ENCODE data around the gene PSMB8.
"Not testable (repeated sequence)": the region's sequence is repeated elsewhere in the genome, so short reads cannot be mapped to it uniquely, and the experiment has no call there.

PSMB8 gene

DNA sequence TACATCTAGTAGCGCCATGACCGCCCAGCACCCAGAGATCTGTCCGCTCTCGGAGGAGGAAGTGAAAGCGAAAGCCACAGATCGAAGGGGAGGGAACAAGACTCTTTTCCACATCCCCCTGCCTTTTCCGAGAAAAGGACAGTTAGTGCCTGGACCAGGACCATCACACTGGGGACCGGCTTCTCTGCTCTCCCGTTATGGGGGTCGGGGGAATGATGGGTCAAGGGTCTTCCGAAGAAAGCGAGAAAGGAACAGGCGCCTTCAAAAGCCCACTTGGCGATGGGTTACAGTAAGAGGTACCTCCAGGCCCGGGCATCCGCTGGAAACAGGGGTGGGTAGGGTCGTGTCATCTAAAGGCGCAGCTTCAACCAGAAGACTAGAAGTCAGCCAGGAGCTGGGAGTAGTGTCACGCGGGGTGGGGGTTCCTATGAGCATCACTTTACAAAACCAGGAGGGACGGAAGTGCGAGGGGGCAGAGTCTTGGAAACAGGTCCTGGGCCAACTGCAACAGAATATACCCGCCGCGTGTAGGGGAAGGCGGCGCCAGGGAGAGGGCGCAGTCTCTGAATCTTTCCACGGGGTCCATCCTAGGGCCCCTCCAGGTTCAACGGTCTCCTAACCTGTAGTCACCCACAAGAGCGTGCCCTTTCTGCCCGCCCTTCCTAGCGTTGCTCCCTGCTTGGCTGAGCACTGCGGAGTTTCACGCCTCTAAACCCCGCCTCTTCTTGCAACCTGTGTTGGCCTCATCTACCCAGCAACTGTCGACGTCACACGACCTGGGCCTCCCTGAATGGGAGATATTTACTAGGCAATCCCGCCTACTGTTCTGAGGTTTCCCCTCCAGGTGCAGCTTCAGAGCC is at the start of gene PSMB8:
TSS of gene PSMB8 (minus strand) at position 69 of the 860 bp plus-strand sequence. CDS start at position 18, 51 bp downstream.
- DNase-seq, result peak; percentile 97 to 98

DNA sequence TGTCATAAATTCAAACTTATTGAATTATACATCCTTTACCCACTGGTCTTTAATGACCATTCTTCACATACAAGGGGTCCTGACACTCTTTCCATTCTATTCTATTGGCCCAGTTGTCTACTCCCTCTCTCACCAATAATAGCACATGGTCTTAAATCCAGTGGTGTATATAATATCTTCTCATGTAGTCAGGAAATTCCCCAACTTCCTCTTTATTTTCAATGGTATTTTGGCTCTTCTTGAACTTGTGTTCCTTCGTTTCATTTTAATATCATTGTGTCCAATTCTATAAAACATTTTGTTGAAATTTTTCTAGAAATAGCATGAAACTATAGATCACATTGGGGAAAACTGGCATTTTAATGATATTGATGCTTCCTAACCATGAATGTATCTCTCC is 47.0 kb upstream of the PSMB8 start:
- DNase-seq, result no peak

DNA sequence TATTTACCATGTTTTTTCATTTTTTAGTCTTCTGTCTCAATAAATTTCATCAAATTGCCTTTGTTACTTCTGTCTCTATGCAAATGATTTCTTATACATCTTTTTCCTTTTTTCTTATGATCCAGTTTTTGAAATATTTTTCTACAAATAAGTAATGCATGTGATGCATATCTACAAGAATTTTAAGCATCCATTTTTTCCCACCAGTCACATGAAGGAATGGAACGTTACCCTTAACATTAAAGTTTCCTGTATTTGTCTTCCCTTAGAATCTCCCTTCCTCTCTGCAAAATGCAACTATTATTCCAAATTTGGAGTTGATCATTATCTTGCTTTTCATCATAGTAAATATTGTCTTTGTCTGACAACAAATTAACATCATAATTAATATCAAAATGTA is 45.7 kb upstream of the PSMB8 start:
- no peak for DNase-seq

DNA sequence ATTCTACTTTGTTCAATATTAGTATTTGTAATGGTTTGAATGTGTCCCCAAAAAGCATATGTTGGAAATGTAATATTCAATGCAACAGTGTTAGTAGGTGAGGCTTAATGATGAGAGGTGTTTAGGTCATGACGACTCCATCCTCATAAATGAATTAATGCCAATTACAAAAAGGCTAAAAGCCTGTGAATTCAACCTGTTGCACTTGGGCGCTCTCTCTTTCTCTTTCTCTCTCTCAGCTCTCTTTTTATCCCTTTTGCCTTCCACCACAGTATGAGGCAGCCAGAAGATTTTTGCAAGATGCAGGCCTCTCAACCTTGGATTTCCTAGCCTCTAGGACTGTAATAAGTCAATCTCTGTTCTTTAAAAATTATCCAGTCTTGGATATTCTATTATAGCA is 44.7 kb upstream of the PSMB8 start:
- no peak for DNase-seq

DNA sequence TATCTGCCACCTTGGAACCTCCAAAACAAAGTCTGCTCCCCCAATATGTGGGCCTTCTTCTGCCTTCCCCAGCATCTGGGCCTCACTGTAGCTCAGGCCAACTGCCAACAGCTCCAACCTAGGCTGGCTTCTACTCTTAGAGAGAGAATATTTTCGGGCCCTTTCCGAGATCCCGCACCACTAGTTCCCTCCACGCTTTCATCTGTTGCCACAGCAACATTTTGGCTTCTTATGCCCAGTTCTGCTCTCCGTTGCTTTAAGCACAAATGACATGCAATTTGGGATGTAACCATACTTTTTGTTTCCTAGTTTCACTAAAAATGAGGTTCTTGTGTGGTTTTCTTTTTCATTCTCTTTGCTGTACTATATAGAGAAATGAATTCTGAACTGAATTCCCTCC is 43.8 kb upstream of the PSMB8 start:
- no peak for DNase-seq

DNA sequence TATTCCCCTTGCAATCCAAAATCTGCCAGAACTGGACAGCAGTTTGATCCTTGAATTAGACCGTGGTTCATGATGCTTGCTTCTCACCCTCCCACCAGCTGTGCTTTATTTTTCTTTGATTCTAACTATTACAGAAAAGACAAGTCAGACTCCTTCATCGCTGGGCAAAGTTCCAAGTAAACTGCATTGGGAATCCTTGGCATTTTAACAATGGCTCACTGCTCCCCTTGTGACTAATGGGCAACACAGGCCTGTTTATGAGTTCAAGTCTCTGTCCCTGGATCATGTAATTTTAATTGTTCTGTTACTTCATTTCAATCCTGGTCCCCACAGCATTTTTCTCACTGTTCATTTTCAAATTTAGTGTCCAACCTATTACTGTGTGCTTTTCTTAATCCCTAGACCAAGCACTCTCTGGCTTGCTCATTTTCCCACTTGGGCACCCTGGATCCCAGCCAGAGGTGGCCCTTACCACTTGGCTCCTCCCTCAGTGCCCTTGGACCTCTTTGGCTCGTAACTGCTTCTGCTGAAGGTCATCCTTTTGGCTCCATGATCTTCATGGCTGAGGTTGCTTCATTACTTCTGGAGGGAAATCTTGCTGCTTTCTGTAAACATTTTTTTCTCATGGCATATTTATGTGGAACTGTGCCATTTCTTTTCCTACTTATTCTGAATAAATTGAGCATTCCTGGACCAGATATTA is 43.0 kb upstream of the PSMB8 start:
- DNase-seq, result no peak

DNA sequence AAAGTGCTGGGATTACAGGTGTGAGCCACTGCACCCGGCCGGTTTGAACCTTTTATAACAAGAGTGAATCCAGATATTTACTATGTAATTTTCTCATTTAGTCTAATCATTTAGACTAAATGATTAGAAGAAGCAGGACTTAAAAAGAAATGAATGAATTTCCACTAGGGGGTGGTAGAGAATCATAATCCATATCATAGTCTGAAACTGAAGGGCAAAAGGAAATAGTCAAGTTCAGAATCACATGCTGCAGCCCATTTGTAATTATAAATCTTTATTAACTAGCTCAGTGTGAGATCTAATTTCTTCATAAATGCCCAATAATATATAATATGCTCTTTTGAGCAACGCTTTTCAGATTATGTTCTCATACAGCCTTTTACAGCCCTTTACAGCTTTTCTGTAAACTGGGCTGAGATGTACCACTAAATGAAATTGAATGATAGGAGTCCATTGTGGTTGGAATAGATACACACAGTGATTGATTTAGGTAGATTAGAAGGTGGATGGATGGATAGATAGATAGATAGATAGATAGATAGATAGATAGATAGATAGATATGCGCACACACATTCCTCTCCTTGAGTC is 41.9 kb upstream of the PSMB8 start:
- DNase-seq, result peak in 1 of 2 donors; percentile 77

DNA sequence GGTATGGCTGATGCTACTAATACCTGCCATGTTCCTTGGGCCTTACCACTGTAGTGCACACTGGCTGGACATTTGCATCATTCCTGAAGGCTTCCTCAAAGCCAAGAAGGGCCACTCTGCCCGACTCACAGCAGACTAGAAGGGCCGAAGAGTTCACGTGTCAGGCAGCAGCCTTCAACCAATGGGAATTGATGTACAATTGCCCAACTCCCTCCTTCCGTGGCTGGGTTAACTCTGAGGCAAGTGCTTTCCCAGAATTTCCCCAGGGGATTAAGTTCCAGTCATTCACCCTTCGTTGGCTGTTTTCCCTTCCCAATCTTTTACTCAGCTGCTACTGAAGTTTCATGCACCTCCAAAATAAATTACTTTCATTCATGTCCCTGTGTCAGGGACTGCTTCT is 39.9 kb upstream of the PSMB8 start:
- DNase-seq, result no peak

DNA sequence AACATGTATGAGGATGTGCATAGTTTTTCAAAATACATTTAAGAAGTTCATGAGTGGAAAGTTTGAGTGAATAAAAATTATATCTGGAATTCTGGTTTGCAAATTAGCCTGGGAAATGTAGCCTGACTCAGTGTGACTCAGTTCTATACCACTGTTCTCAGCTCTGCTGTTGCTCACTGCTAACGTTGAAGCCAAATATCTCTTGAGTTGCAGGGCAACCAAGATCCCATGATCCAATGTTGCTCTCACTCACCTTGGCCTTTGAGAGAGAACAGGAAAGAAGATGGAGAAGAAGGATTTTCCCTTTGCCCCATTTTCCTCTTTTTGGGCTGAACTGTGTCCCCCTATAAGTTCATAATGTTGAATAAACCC is 39.0 kb upstream of the PSMB8 start:
- DNase-seq, result no peak

DNA sequence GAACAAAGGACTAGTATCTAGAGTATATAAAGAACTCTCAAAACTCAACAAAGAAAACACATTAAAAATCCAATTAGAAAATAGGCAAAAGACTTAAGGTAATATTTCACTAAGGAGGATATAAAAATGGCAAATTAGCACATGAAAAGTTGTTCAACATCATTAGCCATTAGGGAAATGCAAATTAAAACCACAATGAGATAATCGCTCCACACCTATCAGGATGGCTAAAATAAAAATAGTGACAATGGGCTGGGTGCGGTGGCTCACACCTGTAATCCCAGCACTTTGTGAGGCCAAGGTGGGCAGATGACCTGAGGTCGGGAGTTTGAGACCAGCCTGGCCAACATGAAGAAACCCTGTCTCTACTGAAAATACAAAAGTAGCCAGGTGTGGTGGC is 37.1 kb upstream of the PSMB8 start:
- not testable (repeated sequence) for DNase-seq

DNA sequence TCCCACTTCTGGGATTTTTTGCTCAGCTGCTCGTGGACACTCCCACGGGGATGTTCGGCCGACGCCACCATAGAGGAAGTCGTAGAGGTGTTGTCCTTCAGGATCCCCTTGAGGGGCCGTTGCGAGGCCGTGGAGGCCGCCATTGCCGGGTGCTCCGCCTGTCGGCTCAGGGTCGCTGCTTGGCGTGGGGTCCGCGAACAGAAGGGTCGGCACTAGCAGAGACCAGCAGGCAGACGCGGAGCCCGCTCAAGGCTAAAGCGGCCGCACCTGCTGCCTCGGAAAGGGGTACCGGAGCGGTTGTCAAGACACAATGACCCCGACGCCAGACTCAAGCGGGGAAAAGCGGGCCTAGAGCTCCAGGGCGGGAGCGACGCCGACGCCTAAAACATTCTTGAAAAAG is 35.8 kb upstream of the PSMB8 start:
- no peak for DNase-seq

DNA sequence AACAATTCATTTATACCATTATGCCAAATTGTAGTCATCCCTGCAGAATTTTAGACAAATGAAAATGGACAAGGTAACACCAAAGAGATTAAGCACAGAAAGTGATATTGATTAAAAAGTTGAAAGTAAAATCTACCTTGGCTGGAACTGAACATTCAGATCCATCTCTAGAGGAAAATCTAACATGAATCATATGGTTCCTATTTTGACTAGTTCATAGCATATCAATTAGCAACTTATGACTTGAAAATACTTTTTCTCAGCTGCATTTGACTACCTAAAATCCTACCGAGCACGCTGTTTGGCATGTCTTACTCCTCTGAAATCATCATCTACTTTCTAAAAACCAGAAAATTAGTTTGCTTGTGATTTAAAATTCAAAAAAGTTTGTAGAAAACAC is 32.8 kb upstream of the PSMB8 start:
- DNase-seq, result no peak

DNA sequence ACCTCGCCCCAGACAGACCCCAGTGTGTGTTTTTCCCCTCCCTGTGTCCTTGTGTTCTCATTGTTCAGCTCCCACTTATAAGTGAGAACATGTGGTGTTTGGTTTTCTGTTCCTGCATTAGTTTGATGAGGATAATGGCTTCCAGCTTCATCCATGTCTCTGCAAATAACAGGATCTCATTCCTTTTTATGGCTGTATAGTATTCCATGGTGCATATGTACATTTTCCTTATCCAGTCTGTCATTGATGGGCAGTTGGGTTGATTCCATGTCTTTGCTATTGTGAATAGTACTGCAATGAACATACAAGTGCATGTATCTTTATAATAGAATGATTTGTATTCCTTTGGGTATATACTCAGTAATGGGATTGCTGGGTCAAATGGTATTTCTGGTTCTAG is 30.1 kb upstream of the PSMB8 start:
- not testable (repeated sequence) for DNase-seq

DNA sequence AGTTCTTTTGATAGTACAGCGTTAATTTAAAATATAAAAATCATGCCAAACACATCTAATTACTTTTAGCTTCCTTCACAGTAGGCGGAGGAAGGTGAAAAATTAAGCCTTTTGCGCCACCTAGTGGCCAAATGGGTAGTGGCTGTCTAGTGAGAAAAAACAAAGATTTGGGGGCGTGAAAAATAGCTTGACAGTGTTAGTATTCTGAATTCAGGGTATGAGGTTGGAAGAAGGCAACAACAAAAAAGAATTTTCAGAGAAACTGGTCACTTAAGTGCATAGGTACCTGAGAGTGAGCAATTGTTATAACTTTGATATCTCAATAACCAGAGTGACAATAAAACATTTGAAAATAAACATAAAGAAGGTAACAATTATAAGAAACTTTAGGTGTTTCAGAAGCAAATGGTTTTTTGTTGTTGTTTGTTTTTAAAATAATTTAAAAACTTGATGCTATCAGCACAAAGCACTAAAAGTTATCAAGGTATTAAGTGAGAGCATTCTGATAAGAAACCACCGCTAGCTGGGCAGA is 24.5 kb upstream of the PSMB8 start:
- peak; percentile 82 to 89 for DNase-seq

DNA sequence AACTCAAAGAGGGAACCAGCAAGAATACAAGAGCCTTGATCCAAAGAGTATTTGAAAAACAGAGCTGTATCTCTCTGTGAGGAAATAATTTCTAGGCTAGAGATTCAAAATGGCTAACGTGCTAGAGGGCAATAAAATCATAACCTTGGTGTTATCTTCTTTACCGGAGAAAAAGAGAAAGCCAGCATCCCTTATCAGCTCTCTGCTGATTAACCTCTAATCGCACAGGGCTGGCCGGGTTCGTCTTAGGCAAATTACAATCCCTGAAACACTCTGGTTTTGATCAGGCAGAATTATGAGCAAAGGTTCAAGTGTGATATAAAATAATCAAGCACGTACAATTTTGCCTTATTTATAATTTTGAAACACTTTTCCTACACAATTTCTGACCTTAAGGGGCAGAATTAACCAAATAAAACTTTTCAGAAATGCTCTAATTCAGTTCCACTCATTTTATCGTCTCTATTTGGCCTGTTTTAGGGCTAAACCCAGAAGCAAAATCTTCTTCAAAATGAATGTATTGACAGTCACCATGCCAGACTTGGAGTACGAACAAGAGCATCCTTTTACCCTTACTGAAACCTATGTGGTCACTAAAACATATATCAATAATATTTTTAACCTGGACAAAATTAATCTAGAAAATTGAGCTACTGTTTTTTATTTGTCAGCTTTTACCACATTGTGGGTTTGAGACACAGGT is 23.9 kb upstream of the PSMB8 start:
- no peak for DNase-seq

DNA sequence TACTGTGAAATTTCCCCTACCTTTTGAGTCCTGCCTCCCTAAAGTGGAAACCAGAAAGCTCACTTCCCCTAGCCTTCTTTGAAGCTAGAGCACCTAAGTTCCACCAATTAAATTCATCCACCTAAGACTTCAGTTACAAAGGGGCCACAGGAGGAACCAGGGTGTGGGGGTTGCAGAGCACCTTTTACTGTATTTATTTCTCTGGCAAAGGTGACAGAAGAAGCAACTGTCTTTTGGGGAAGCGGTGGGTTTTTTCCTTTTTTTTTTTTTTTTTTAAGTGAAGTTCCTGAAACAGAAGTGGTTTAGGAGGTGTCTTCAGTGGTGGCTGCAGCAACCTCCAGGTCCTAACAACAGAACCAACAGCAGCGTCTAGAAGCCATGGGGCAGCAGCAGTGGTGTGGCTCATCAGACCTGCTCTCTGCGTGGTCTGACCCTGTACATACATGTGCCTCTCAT is 23.2 kb upstream of the PSMB8 start:
- DNase-seq, result no peak

DNA sequence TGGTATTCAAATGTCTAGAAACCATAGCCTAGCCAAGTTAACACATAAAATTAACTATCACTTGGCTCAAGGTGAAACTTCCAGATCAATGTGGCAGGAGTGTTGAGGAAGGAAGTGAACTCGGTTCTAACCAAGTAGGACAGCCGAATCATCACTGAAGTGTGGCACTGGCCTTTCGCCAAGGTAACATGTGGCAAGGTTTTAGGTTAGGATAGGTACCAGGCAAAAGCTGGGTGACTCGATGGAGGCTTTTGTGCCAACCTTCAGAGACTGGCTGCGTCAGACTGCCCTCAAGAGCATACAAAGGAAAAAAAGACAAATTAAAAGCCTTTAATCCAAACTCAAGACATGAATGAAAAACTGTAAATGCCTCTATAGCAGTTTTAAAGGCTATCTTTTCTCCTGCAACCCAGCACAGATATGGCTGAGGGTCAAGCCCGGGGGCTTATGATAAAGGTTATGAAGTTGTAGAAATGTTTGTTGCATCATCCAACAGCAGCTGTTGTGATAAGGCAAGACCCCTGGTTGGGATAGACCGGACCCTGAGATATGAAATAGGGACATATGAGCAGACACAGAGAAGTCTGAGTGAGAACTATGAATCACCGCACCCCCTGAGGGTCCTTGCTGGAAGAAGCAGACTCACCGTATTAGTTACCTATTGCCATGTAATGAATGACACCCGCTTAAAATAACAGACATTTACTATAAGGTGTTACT is 22.0 kb upstream of the PSMB8 start:
- no peak for DNase-seq

DNA sequence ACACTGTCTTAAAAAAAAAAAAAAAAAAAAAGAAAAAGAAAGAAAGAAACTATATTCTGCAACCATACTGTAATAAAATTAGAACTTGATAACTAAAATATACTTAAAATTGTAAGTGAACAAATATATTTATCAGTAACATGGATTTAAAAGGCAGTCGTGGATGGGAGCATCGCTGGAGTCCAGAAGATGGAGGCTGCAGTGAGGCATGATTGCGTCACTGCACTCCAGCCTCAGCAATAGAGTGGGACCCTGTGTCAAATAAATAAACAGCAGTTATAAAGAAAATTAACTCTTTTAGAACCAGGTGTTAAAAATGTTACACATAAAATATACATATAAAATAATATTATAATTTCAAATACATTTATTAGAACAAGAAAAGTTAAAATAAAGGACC is 18.9 kb upstream of the PSMB8 start:
- DNase-seq, result no peak

DNA sequence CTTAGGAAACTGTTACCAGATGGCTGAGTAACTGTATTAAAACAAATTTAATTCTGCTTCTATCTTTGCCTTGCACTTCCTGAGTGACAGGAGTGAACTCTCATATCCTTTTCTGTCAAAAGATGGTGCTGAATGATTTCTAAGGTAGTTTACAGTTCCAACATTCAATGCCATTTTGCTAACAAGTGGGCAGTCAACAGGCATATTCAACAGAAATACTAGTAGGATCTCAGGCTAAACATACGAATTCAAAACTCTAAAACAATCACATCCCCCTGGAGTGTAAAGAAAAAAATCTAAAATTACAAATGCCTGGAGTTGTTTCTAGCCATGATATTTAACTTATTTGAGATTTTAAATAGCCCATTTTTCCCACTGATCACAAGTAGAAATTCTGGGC is 16.8 kb upstream of the PSMB8 start:
- no peak for DNase-seq

DNA sequence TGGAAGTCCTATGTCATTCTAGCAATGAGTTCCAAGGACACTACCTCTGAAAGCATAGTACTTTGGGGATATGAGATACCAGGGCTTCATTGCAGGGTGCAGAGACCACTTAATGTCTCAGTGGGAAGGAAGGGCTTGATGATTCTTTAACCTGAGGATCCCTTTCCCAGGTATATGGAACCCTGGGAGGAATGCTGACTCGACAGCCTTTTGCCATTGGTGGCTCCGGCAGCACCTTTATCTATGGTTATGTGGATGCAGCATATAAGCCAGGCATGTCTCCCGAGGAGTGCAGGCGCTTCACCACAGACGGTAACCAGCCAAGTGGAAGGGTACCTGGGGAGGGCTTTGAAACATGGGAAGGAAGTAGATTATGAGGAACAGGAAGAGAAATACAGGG is 14.3 kb upstream of the PSMB8 start:
- DNase-seq, result no peak

DNA sequence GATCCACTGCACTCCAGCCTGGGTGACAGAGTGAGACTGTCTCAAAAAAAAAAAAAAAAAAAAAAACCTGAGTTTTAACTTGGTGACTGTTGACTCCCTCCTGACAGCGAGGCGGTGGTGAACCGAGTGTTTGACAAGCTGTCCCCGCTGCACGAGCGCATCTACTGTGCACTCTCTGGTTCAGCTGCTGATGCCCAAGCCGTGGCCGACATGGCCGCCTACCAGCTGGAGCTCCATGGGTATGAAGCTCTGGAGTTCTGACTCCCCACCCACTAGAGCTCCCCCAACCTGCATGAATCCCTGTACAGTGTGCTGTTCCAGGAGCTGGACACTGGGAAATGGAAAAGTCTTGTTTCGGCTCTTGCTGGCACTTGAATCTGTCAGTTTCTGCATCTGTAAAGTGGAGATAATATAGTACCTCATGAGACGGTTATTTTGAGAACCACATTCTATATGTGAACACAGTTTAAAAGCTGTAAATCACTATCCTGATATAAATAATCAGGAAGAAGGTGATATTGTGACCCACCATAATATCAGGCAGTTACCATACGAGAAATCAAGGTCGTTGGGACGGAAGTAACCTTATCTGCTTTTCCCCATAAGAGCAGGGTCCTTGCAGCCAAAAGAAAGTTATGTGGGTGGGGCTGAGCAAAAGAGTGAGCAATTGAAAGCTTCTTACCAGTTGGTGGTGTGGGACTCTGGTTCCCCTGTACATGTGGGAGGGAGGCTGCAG is 13.5 kb upstream of the PSMB8 start:
- DNase-seq, result no peak
